COLO668 (cell line): ENCODE data around the gene CCNB2.

Experiments used
- DNase-seq: peaks from one replicate; lab custom pipeline; 2025; ENCODE audit not compliant: unreplicated experiment; lab: John Stamatoyannopoulos, UW

CCNB2 gene

DNA sequence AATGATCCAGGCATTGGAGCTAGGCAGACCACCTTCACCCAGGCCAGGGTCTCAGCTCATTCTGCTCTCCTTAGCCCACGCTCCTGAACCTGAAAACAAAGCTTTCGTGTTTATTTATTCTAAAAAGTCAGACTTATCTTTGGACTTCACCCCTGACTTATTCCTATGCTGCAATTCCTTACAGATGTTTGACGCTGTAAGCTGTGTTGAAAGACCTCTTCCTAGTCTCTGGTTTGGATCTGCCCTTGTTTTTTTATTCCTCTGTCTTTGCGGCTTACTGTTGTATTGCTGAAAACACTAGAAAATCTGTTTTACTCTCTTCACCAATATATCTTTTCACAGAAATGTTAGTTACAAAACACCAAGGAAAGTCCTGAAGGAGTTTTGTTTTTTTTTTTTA lies 61.2 kb downstream of the CCNB2 start:
- DNase-seq, result no peak

GRCh38 chr15:59166601-59167265 lies 61.8 kb downstream of the CCNB2 start:
- DNase-seq, result peak; percentile 17

DNA sequence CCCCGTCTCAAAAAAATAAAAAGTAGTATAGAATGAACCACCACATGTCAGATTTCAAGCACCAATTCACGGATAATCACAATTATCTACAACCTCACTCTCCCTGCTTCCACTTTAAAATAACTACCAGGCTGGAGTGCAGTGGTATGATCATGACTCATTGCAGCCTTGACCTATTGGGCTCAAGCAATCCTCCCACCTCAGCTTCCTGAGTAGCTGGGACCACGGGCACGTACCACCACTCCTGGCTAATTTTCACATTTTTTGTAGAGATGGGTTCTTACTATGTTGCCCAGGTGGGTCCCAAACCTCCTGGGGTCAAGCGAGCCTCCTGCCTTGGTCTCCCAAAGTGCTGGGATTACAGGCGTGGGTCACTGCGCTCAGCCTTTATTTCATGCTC lies 63.6 kb downstream of the CCNB2 start:
- no peak for DNase-seq

GRCh38 chr15:59169251-59169708 lies 64.3 kb downstream of the CCNB2 start:
- no peak for DNase-seq

GRCh38 chr15:59170295-59171066 lies 65.5 kb downstream of the CCNB2 start:
- peak; percentile 73 for DNase-seq

GRCh38 chr15:59171067-59171397 lies 66.1 kb downstream of the CCNB2 start:
- no peak for DNase-seq

DNA sequence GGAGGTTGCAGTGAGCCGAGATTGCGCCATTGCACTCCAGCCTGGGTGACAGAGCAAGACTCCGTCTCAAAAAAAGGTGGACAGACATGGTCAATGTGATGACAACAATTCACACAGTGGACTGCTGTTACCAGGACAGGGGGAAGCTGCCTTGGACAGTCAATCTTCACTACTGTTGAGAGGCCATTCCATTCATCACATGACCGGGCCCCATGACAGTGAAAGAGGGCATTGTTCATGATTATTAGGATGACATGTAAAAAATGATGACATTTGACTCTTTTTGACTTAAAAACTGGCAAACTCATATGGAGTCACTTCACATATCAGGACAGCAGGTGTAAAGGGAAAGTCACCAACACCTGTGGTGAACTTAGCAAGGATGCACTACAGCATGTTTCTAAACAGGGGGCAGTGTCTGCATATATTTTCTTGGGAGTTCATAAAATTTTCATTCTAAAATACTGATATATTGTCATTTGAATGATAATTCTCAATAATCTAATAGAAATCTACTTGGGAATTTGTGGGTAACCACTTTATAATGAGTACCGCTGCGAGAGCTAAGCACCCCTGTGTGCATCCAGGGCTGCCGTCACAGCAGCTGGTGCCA lies 67.4 kb downstream of the CCNB2 start:
- no peak for DNase-seq

GRCh38 chr15:59173194-59173593 lies 68.2 kb downstream of the CCNB2 start:
- DNase-seq, result no peak

GRCh38 chr15:59174151-59174834 lies 69.3 kb downstream of the CCNB2 start:
- no peak for DNase-seq
